Ishikawa (cell line): ENCODE measurements around the gene KDR.

Source experiments
- CEBPB ChIP-seq: IDR thresholded peaks from 2 replicates; pipeline ENCODE4 v1.6.1; 2012
- CREB1 ChIP-seq: IDR thresholded peaks from 2 replicates; pipeline ENCODE4 v1.6.1; 2012; ENCODE audit warnings: low read depth
- EGR1 ChIP-seq: IDR thresholded peaks from 2 replicates; pipeline ENCODE4 v1.6.1; 2012
- EP300 ChIP-seq: IDR thresholded peaks from 2 replicates; pipeline ENCODE4 v1.6.1; 2012; ENCODE audit warnings: borderline replicate concordance
- FOXM1 ChIP-seq: IDR thresholded peaks from 2 replicates; pipeline ENCODE4 v1.6.1; 2012; ENCODE audit warnings: low read depth, borderline replicate concordance
- NFIC ChIP-seq: IDR thresholded peaks from 2 replicates; pipeline ENCODE4 v1.6.1; 2012
- TCF12 ChIP-seq: IDR thresholded peaks from 2 replicates; pipeline ENCODE4 v1.6.1; 2012; ENCODE audit warnings: low read depth
- TF ChIP-seq, protein P1 (sequence below): IDR thresholded peaks from 2 replicates; pipeline ENCODE4 v1.6.1; 2012
- TF ChIP-seq, protein P2 (sequence below): IDR thresholded peaks from 2 replicates; pipeline ENCODE4 v1.6.1; 2012; ENCODE audit warnings: low read depth, mild to moderate bottlenecking
- TF ChIP-seq, protein P3 (sequence below): IDR thresholded peaks from 2 replicates; pipeline ENCODE4 v1.6.1; 2012

GRCh38 chr4:55089916-55090315, 35.5 kb downstream of the KDR start:
- TF ChIP-seq, protein P1, sequence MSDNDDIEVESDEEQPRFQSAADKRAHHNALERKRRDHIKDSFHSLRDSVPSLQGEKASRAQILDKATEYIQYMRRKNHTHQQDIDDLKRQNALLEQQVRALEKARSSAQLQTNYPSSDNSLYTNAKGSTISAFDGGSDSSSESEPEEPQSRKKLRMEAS: no peak
- TF ChIP-seq, protein P2, sequence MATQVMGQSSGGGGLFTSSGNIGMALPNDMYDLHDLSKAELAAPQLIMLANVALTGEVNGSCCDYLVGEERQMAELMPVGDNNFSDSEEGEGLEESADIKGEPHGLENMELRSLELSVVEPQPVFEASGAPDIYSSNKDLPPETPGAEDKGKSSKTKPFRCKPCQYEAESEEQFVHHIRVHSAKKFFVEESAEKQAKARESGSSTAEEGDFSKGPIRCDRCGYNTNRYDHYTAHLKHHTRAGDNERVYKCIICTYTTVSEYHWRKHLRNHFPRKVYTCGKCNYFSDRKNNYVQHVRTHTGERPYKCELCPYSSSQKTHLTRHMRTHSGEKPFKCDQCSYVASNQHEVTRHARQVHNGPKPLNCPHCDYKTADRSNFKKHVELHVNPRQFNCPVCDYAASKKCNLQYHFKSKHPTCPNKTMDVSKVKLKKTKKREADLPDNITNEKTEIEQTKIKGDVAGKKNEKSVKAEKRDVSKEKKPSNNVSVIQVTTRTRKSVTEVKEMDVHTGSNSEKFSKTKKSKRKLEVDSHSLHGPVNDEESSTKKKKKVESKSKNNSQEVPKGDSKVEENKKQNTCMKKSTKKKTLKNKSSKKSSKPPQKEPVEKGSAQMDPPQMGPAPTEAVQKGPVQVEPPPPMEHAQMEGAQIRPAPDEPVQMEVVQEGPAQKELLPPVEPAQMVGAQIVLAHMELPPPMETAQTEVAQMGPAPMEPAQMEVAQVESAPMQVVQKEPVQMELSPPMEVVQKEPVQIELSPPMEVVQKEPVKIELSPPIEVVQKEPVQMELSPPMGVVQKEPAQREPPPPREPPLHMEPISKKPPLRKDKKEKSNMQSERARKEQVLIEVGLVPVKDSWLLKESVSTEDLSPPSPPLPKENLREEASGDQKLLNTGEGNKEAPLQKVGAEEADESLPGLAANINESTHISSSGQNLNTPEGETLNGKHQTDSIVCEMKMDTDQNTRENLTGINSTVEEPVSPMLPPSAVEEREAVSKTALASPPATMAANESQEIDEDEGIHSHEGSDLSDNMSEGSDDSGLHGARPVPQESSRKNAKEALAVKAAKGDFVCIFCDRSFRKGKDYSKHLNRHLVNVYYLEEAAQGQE: no peak
- no peak for TF ChIP-seq EGR1
- no peak for TF ChIP-seq CEBPB
- no peak for TF ChIP-seq CREB1
- no peak for TF ChIP-seq TCF12
- no peak for TF ChIP-seq EP300
- TF ChIP-seq, protein P3, sequence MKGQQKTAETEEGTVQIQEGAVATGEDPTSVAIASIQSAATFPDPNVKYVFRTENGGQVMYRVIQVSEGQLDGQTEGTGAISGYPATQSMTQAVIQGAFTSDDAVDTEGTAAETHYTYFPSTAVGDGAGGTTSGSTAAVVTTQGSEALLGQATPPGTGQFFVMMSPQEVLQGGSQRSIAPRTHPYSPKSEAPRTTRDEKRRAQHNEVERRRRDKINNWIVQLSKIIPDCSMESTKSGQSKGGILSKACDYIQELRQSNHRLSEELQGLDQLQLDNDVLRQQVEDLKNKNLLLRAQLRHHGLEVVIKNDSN: no peak
- TF ChIP-seq FOXM1: no peak
- no peak for TF ChIP-seq NFIC
